ENCODE measurements around the gene TNRC6A.

Gene TNRC6A

DNA sequence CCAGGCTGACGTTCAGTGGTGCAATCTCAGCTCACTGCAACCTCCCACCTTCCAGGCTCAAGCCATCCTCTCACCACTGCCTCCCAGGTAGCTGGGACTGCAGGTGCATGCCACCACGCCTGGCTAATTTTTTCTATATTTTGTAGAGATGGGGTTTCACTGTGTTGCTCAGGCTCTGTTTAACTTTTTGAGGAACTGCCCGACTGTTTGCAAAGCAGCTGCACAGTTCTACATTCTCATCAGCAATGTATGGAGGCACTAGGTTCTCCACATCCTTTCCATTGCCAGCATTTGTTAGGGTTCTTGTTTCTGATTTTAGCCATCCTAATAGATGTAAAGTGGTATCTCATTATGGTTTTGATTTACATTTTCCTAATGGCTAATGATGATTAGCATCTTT, 9.4 kb downstream of the TNRC6A start:
- TF ChIP-seq, protein P1, sequence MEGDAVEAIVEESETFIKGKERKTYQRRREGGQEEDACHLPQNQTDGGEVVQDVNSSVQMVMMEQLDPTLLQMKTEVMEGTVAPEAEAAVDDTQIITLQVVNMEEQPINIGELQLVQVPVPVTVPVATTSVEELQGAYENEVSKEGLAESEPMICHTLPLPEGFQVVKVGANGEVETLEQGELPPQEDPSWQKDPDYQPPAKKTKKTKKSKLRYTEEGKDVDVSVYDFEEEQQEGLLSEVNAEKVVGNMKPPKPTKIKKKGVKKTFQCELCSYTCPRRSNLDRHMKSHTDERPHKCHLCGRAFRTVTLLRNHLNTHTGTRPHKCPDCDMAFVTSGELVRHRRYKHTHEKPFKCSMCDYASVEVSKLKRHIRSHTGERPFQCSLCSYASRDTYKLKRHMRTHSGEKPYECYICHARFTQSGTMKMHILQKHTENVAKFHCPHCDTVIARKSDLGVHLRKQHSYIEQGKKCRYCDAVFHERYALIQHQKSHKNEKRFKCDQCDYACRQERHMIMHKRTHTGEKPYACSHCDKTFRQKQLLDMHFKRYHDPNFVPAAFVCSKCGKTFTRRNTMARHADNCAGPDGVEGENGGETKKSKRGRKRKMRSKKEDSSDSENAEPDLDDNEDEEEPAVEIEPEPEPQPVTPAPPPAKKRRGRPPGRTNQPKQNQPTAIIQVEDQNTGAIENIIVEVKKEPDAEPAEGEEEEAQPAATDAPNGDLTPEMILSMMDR (IDR thresholded peaks at IDR 0.05) = no peak

DNA sequence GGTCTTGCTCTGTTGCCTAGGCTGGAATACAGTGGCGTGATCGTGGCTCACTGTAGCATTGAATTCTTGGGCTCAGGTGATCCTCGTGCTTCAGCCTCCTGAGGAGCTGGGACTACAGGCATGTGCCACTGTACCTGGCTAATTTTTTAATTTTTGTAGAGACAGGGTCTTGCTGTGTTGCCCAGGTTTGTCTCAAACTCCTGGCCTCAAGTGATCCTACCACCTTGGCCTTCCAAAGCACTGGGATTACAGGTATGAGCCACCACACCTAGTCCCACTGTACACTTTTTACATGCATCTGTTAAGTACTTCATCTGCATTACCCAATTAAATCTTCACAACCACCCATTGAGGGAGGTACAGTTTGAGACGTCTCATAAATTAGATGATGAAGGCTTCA, 12.4 kb downstream of the TNRC6A start:
- TF ChIP-seq, protein P1 (IDR thresholded peaks at IDR 0.05) = no peak

- TF ChIP-seq, protein P1 (IDR thresholded peaks at IDR 0.05) = no peak
Observed at GRCh38 chr16:24745391-24745790, 15.9 kb downstream of the TNRC6A start.

DNA sequence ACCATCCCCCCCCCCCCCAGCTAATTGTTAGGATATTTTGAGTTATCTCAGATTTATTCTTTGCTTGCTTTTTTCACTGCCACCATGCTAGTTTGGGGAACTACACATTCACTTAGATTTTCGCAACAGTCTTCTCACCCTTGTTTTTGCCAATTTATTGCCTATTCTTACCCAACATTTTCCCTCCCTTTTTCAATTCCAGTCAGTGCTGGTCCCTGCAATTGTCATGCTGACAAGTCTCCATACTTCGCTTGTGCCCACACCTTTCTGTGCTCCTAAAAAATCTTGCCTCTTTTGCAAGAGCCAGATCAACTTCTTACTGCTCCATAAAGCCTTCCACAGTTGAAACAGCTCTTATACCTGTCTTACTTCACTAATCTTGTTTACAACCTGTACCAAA, 16.3 kb downstream of the TNRC6A start:
- TF ChIP-seq, protein P1 (IDR thresholded peaks at IDR 0.05) = no peak

GRCh38 chr16:24747441-24747840, 18.0 kb downstream of the TNRC6A start:
- TF ChIP-seq, protein P1 (IDR thresholded peaks at IDR 0.05) = no peak

GRCh38 chr16:24748242-24748641, 18.8 kb downstream of the TNRC6A start:
- TF ChIP-seq, protein P1 (IDR thresholded peaks at IDR 0.05) = no peak

- TF ChIP-seq, protein P1 (IDR thresholded peaks at IDR 0.05) = no peak
Observed at GRCh38 chr16:24749310-24749709, 19.9 kb downstream of the TNRC6A start.

GRCh38 chr16:24753000-24753399, 23.5 kb downstream of the TNRC6A start:
- TF ChIP-seq, protein P1 (IDR thresholded peaks at IDR 0.05) = no peak
